ENCODE data around the gene GTF2H3.

DNA sequence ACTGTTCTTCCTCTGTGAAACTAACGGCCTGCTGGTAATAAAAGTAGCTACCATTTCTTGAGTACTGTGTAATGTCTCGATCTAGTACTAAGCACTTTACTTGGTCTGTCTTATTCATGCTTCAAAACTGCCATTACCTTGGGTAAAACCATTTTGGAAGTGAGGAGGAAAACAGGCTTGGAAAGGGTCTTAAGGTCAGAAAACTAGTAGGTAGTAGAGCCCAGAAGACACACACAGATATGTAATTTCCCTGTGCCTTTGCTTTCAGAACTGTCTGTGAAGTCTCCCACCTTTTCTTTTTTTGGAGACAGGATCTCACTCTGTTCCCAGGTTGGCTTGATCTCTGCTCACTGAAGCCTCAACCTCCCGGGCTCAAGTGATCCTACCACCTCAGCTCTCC is 35.1 kb upstream of the GTF2H3 start:
- TF ChIP-seq, protein P1, sequence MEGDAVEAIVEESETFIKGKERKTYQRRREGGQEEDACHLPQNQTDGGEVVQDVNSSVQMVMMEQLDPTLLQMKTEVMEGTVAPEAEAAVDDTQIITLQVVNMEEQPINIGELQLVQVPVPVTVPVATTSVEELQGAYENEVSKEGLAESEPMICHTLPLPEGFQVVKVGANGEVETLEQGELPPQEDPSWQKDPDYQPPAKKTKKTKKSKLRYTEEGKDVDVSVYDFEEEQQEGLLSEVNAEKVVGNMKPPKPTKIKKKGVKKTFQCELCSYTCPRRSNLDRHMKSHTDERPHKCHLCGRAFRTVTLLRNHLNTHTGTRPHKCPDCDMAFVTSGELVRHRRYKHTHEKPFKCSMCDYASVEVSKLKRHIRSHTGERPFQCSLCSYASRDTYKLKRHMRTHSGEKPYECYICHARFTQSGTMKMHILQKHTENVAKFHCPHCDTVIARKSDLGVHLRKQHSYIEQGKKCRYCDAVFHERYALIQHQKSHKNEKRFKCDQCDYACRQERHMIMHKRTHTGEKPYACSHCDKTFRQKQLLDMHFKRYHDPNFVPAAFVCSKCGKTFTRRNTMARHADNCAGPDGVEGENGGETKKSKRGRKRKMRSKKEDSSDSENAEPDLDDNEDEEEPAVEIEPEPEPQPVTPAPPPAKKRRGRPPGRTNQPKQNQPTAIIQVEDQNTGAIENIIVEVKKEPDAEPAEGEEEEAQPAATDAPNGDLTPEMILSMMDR (IDR thresholded peaks at IDR 0.05 in 8 of 11, conservative IDR thresholded peaks at IDR 0.05 in 3 of 11) = no peak
- TF ChIP-seq POLR2A (IDR thresholded peaks at IDR 0.05) = no peak

All from spleen (tissue), 7 donors.